Fibroblast of lung (primary cell): ENCODE measurements around the gene TNKS1BP1.

Experiments used
- CTCF ChIP-seq, 2 donors: IDR thresholded peaks in 1 of 2; conservative IDR thresholded peaks in 1 of 2; 1 replicate in 1 of 2; 2 replicates in 1 of 2; pipeline ENCODE4 v1.5.1; 2011 to 2012; ENCODE audit warnings: low read length in 2 of 2, control low read depth in 1 of 2, inconsistent platforms in 1 of 2, low read depth in 1 of 2, mild to moderate bottlenecking in 1 of 2
- EZH2 ChIP-seq: IDR thresholded peaks from 2 replicates; pipeline ENCODE4 v1.5.1; 2012; ENCODE audit warnings: low read length, control low read depth, mild to moderate bottlenecking; ENCODE audit errors: missing control alignments

GRCh38 chr11:57324154-57324885 lies 432 bp downstream of the TNKS1BP1 start:
- TF ChIP-seq CTCF (conservative IDR thresholded peaks at IDR 0.05 in 1 of 2, IDR thresholded peaks at IDR 0.05 in 1 of 2; ENCODE audit: low read depth in 1 of 2, low read length in 2 of 2) (no peak), EZH2 (no peak)
